B cell (primary cell): ENCODE measurements around the gene RNF181.

Experiments
- CTCF ChIP-seq: fragments of 200-600 bp; IDR thresholded peaks from one replicate; pipeline ENCODE4 v1.8.0; 2022; ENCODE audit warnings: antibody characterized with exemption, mild to moderate bottlenecking
- EZH2 ChIP-seq: IDR thresholded peaks from 2 replicates; pipeline ENCODE4 v1.6.1; 2012; ENCODE audit warnings: borderline replicate concordance, low read depth, mild to moderate bottlenecking, moderate library complexity, low read length; ENCODE audit not compliant: insufficient read depth, poor library complexity, severe bottlenecking

GRCh38 chr2:85642725-85643124 lies 47.2 kb downstream of the RNF181 start:
- TF ChIP-seq CTCF (no peak), EZH2 (no peak)
